HG03565 (cell line): Measurements from ENCODE around the gene TBX19.

ENCODE experiments used
- ATAC-seq: cut with Tn5 transposase; IDR thresholded peaks from one replicate; pipeline ENCODE4 v1.9.1; 2021; ENCODE audit warnings: mild to moderate bottlenecking, moderate library complexity; ENCODE audit not compliant: unreplicated experiment

Gene TBX19

DNA sequence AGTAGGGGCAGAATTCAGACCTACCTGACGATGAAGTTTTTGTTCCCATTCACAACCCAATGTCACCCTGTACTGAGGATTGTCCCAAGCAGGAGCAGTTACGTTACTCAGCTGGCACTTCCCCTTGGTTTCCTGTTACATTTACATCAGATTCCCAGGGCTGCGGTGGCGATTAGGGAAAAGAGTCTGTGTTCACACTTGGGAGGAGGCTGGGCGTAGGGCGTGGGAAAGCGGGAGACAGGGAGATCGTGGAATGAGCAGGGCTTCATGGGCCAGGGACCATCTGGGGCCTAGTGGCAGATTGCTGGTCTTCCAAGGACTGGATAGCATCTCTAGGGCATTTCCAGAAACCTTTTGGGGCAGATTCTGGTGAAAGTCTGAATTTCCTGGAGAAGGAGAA lies 39.0 kb downstream of the TBX19 start:
- ATAC-seq: no peak

DNA sequence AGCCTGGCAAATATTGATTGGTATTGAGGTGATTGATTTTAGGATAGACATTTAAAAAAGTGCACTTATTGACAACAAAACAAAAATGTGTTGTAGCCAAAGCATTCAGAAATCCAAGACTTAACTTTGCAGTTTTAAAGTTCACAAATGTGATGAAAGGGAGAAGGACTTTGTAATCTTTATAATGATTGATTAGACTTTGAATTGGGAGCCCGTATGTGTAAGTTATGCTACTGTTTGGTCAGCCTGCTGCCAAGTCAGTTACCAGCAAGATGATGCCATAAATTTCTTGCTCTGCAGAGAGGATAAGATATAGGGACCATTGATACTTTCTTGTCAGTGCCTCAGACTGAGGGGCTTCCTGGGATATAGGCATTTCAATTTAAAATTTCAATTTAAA lies 39.5 kb downstream of the TBX19 start:
- no peak for ATAC-seq

DNA sequence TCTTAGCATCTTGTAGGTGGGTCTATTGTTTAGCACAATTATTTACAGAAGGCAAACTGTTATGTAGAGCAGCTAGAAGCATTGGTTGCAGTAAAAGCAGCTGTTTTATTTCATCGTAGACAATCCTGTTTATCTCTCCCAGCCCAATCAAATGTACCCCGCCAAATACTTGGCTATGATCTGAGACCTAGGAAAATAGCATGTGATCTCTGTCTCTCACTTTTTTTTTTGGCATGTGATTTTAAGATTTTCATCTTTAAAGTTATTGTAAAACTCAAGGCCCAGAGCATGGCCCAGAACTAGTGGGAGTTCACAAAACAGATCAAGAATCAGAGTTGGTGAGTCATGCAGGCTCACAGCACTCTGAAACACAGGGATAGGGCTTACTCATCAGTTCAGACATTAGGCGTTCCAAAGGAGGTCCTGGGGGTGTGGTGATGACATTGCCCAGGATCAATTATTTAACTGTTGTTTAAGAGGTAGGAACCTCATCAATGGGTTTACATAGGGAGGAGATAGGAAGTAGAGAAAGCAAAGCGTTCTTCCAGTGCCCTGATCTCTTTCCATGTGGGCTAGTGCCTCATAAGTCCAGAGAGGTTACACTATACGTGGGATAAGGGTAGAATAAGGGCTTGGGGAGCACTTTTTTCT lies 40.2 kb downstream of the TBX19 start:
- ATAC-seq: no peak

DNA sequence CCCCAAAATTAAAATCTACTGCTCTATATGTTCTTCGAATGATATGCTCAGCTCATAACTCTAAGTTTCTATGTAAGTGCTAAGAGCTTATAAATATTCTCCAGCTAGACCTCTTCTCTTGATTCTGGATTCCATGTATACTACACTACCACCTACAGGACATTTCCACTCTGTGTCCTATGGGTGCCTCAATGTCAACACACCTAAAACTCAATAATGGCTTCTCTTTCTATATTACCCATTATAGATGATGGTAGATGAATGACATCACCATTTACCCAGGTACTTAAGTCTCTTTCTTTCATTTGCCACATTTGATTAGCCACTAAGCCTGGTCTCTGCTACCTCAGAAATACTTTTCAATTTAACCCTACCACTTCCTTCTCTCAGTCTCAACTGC lies 41.3 kb downstream of the TBX19 start:
- no peak for ATAC-seq

DNA sequence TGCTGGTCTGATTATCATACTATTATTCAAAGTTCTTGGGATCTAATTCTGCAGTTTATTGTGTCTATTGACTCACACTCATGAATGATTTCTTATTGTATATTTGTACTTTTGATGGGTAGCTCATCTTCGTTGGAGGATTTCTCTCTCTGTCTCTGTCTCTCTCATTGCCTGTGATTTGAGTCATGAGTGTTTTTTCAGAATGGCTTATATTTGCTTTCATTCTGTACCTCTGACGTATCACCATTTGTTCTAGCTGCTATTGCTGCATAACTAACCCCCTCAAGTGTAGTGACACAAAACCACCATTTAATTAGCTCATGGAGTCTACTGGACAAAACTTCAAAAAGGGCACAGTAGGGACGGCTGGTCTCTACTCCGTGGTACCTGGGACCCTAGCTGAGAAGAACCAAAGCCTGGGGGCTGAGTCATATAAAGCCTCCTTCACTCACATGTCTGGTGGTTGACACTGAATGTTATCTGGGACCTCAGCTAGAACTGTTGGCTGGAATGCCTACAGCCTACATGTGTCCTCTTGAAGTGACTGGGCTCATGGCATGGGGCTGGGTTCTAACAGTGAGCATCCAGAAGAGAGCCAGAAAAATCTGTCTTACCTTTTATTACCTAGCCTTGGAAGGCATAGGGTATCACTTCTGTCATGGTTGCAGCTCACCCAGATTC lies 44.2 kb downstream of the TBX19 start:
- ATAC-seq: no peak

DNA sequence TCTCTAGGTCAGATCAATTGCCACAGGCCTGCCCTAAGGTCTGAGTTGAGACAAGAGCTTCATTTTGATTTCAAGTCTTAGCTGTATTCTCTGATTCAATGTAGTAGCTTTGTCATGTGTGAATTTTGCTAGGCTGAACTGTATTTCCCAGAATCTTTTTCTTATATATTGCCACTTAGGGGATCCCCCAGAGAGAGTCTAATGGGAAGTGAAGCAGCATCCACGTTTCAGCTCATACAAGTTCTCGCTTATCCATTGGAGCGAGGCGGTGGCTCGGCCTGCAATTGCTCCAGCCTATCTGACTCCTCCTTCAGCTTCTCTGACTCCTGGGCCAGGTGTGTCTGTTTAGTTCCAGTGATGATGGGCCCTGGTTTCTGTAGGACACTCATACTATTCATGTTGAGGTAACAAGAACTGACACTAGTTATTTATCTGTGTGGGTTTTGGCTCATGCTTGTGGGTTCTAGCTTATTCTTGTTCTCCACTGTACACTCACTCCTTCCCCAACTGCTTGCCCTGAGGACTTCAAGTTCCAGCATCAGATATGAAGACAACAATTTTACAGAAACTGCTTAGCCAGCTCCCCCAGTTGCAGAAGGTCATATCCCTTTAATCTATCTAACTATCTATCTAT lies 48.2 kb downstream of the TBX19 start:
- ATAC-seq: no peak

DNA sequence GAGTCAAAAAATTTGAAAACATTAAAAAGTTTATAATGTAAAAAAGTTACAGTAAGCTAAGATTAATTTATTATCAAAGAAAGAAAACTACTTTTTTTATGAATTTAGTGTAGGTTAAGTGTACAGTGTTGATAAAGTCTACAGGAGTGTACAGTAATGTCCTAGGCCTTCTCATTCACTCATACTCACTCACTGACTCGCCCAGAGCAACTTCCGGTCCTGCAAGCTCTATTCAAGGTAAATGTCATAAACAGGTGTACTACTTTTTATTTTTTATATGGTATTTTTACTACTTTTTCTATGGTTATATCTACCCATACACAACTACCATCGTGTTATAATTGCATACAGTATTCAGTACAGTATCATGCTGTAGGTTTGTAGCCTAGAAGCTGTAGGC lies 49.6 kb downstream of the TBX19 start:
- ATAC-seq: no peak

DNA sequence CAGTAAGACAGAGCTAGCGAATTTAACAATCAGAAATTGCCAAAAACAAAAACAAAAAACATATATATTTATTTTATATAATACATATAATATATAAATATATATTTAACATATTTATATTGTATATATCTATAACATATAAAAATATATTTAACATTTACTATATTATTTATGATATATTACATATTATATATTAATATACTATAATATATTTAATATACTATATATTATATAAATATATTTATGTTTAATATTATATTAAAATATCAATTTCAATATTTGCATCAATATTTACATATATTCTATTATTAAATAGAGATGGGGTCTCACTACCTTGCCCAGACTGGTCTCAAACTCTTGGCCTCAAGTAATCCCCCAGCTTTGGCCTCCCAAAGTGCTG lies 50.9 kb downstream of the TBX19 start:
- ATAC-seq: no peak

DNA sequence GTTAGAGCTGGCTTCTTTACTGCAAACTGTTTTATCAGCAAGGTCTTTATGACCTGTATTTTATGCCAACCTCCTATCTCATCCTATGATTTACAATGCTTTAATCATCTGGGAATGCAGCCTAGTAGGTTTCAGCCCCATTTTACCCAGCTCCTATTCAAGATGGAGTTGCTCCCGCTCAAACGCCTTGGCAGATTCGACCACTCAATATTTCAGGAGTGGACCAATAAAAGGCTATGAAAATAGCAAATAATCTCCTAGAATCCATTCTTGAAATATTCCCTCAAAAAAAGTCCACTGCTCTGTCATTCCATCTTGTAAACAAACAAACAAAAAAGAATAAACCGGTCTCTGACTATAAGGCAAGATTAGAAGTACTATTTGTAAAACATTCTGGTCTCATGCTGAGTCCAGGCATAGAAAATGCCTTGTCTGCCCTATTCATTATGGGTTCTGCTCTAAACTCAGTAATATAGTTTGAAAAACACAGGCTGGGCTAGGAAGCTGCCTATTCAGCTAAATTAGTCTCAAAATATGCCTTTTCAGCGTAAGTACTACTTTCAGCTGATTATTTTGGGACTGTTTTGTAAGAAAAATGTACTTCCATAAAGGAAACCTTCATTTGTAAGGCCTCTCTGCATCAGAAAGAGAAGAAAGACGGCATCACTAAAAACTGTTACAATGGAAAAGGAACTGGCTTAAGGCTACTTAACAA lies 53.0 kb downstream of the TBX19 start:
- no peak for ATAC-seq

DNA sequence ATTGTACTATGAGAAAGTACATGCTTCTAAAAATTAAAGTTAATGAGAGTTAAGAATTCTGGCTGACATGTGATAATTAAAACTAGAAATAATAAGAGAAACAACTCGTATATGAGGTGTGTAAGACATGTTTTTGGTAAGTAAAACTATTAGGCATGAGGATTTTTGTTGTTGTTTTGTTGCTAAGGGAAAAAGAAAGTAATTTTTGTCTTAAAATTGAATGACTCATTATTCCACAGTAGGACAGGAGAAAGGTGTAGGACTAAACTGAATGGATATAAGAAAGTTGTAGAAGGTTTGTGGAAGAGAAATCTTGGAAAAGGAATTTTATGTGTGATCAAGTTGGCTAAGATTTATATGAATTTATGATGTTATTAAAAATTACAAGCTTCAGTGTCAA lies 54.8 kb downstream of the TBX19 start:
- ATAC-seq: no peak

DNA sequence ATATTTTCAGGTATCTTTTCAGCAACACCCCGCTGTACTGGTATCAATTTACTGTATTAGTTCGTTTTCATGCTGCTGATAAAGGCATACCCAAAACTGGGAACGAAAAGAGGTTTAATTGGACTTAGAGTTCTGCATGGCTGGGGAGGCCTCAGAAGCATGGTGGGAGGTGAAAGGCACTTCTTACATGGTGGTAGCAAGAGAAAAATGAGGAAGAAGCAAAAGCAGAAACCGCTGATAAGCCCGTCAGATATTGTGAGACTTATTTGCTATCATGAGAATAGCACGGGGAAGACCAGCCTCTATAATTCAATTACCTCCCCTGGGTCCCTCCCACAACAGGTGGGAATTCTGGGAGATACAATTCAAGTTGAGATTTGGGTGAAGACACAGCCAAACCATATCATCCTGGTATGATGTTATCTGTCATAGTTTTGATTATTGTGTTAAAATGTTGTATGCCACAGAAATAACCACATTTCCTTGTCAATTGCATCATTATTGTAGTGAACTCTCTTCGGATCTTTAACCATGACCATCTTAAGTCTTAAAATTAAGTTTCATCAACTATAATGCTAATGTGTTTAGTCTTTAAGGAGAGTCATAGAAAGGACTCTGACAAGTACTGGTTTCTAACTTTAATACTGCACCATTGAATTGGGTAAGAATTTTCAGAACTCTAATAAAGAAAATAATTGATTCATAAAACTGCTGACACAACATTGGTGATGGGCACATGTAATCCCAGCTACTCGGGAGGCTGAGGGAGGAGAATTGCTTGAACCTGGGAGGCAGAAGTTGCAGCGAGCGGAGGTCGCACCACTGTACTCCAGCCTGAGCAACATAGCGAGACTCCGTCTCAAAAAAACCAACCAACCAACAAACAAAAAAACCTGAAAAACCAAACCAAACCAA lies 58.2 kb downstream of the TBX19 start:
- no peak for ATAC-seq

DNA sequence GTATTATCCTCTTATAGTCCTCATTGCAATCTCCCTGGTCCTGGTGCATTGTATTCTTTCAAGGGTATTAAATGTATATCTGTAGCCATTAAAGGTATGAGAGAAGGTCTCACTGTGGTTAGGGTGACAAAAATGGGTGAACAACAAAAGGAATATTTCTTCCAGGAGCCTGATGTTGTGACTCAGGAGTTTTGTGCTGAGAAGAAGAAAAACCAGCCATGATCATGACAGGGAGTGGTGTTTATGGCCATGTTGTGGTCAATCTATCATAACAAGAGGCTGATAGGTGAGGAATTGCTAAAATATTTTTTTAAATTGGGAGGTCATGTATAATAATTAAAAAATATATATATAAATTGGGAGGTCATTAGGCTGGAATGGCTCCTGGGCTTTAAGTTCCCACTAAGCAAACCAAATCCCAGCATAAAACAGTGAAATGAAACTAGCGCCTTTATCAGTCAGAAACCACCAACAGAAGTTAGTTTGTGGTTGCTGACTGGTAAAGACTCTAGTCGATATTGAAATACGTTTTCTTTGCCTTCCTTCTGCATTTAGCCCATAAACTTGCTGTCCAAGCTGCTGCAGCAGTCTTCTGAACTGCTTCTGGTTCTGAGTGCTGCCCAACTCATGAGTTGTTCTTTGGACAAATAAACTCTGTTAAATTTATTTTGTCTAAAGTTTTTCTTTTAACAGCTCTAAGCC lies 60.3 kb downstream of the TBX19 start:
- no peak for ATAC-seq

DNA sequence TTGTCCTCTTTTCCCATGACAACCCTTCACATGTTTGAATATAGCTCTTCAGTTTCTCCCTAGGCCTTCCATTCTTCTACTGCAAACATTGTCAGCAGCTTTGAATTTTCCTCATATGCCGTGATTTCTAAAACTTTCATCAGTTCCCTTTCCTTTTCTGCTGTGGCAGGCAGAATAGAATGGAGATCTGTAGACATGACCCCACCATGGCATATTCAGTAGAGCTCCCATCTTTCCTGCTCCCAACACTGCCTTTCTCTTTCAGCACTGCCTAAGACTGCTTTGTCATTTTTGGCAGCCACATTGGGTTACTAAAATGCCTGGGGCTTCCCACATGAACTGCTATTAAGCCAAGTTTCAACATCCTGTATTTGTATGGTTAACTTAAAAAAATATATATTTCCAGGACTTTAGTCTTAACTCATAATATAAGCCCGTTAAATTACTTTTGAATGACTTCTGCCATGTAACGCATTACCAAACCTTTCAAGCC lies 60.9 kb downstream of the TBX19 start:
- ATAC-seq: no peak

DNA sequence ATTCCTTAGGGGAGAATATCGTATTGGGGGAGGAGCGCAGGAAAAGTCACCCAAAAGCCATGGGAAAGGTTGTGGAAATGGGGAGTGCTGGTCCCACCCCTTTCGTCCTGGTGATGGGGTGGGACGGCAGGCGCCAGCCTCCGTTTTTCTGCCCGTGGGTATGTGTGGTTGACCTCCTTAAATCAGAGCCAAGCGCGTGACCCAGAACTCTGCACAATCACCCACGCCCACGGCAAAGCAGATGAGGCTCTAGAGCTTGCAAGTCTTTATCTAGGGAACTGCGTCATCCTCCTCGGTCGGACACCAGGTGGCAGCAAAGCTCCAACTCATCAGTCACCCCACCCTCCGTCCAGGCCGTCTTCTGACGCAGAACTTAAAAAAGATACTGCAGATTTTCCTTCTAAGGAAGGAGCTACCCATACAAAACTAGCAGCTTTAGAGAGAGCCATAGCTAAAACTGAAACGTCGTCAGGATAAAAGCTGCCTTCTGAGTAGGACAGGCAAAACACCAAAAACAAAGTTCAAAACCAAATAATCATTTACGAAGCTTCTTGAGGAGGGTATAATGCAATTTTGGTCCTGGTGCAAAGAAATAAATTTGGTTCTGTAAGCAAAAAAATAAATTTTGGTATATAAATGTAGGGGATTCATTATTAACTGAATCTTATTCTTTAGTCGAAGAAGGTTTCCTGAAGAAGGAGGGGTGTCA lies 62.0 kb downstream of the TBX19 start:
- ATAC-seq: peak; percentile 87

DNA sequence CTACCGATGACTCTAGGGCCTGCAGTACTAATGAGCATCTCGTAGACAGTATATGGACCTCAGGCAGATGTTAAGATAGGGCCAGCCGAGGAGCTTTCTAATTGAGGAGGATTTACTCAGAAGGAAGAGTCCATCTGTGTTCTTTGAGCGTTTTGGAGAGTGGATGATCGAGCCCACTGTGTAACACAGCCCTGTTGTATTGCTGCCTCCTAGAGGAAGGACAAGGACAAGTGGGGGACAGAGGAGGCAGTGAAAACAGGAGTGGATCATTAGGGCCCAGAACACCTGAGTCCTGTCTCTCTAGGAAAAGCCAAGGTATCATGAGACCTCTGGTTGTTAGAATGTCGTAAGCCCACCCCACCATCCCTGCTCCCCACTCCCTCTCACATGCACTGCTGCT lies 62.9 kb downstream of the TBX19 start:
- ATAC-seq: no peak

DNA sequence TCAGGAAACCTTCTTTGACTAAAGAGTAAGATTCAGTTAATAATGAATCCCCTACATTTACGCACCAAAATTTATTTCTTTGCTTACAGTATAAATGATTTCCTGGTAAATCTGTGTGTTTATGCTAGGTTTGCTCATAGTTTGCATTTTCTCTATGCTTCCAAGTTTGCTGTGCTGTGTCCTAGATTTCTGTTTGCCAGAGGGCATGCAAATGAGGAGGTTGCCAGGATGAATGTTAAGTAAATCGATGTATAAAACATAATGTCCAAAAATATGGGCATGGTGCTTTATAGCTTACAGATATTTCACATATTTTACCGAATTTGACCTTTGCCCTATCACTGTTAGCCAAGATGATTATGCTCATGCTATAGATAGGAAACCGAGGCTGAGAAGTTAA lies 63.8 kb downstream of the TBX19 start:
- no peak for ATAC-seq

DNA sequence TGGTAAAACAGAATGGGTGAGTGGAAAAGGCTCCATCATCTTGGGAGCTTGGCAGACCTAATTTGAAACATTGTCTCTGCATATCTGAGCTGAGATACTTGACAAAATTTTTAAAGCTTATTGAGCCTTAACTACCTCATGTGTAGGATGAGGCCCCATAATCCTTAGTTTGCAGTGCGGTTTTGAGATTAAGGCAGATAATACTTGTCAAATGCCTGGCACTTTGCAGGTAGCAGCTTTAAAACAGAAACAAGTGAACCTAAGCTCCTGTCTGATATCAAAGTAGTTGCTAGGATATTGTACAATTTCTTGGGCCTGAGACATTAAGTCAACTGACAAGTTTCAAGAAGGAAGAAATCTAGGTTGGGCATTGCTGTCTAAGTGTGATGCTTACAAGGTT lies 65.3 kb downstream of the TBX19 start:
- ATAC-seq: no peak

DNA sequence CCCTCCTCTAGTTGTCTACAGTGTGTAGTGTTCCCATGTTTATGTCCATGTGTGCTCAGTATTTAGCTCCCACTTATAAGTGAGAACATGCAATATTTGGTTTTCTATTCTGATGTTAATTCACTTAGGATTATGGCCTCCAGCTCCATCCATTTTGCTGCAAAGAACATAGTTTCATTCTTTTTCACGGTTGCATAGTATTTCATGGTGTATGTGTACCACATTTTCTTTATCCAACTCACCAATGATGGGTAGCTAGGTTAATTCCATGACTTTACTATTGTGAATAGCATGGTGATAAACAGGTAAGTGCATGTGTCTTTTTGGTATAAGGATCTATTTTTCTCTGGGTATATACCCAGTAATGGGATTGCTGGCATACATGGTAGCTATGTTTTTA lies 67.0 kb downstream of the TBX19 start:
- ATAC-seq: no peak

DNA sequence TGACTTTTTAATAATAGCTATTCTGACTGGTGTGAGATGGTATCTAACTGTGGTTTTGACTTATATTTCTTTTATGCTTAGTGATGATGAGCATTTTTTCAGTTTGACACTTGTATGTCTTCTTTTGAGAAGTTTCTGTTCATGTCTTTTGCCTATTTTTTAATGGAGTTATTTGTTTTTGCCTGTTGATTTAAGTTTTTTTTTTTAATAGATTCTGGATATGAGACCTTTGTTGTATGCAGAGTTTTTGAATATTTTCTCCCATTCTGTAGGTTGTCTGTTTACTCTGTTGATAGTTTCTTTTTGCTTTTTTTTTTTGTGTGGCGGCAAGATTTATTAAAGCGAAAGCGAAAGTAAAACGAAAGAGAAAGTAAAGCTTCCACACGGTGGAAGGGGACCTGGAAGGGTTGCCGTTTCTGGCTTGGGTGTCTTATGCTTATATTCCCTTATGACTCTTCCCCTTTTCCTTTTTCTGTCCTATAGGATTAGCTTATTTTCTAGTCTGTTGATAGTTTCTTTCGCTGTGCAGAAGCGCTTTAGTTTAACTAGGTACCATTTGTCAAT lies 67.6 kb downstream of the TBX19 start:
- no peak for ATAC-seq
